ENCODE measurements around the gene RPS15. TPM values are rescaled to one million over a fixed set of nuclear protein-coding genes. Genes with fewer than 3 reads are reported as not detected.

The RPS15 gene
- total RNA-seq, 4 donors from 2014 or later = 1,297 to 2,978 (median 2,171) TPM

DNA sequence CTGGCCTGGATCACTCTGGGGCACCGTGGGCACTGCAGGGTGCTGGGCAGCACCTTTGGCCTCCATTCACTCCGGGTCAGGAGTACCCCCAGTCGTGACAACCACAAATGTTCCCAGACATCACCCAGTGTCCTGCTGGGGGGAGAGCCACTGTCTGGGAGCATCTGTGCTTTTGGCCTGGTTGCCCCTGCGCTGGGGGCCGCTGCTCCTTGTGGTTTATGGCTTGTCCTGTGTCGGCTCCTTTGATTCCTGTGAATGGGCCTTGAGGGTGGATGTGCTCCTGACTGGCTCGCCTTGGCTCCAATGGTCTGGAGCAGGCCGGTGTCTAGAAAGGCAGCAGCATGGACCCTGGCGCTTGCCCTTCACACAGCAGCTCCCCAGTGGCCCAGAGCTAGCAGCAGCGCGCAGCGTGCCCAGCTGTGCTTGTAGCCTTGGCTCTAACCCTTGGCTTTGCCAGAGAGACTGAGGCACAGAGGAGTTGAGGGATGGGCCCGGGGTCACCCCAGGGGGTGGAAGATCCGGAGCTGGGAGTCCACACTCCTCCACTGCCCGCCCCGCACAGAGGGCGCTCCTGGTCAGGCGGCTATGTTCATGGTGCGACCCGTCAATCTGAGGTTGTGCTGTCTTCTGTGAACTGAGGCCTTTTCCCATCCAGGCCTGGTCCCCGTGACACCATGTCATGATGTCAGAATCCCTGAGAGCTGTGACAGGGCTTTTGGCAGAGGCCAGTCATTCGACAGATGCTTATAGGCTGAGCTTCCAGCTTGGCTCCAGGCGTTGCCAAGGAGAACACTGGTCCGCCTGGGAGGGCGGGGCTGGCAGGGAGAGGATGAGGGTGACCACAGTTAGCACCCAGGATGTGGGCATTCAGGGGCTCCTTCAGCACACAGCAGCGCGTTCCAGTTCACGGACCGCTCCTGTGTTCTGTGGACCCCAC lies 26.7 kb upstream of the RPS15 start:
- peak overlapping the region; percentile 17 to 56 (median 48) for H3K27ac ChIP-seq (replicated peaks in 1 of 4)
- peak in 1 of 2 donors; percentile 16 for TF ChIP-seq POLR2AphosphoS5 (IDR thresholded peaks at IDR 0.05)
- TF ChIP-seq, protein P1, sequence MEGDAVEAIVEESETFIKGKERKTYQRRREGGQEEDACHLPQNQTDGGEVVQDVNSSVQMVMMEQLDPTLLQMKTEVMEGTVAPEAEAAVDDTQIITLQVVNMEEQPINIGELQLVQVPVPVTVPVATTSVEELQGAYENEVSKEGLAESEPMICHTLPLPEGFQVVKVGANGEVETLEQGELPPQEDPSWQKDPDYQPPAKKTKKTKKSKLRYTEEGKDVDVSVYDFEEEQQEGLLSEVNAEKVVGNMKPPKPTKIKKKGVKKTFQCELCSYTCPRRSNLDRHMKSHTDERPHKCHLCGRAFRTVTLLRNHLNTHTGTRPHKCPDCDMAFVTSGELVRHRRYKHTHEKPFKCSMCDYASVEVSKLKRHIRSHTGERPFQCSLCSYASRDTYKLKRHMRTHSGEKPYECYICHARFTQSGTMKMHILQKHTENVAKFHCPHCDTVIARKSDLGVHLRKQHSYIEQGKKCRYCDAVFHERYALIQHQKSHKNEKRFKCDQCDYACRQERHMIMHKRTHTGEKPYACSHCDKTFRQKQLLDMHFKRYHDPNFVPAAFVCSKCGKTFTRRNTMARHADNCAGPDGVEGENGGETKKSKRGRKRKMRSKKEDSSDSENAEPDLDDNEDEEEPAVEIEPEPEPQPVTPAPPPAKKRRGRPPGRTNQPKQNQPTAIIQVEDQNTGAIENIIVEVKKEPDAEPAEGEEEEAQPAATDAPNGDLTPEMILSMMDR (IDR thresholded peaks at IDR 0.05) = no peak
- H3K9me3 ChIP-seq = no peaks in the 10 kb centered on the region
- intact Hi-C loops (cut with DNase I) = no loop called here
- peaks cover 67 to 87% (median 79%) of the 10 kb centered on the region in 4 donors for H3K4me1 ChIP-seq
- peaks cover 0 to 21% (median 10%) of the 10 kb centered on the region in 4 donors for H3K36me3 ChIP-seq
- no peaks in the 10 kb centered on the region for H3K27me3 ChIP-seq
- DNase-seq (ENCODE audit: extremely low spot score) = no peak
- 82% methylated on average over 13 of the region's 29 CpGs for WGBS
- H3K4me3 ChIP-seq = peak overlapping the region in 1 of 4 donors; percentile 3

DNA sequence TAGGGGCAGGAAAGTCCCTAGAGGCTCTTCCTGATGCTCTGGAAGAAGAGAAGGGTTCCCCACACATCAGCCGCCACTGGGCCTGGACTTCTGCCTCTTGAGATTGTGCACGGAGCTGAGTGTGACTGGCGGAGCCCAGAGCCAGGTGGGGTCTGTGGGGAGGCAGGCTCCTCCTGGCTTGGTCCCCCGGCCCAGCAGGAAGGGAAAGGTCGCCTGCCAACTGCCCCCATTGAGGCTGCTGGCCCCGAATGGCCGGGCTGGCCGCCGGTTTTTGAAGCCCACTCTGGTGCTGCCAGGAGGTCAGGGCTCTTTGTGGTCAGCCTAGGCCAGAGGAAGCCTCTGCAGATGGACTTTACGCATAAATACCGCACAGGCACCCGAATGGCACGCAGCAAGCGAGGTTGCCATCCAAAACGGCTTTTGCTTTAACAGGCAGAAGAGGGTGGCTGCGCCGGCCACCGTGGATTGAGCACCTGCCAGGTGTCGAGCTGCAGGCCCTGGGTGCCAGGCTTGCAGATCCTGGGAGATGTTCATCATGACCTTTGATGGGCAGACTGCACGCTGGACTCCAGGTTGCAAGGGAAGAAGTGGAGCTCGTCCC lies 25.8 kb upstream of the RPS15 start:
- intact Hi-C loops (cut with DNase I) = no loop called here
- peak overlapping the region in 3 of 4 donors; percentile 17 to 56 (median 51) for H3K27ac ChIP-seq (replicated peaks in 1 of 4)
- H3K9me3 ChIP-seq = no peaks in the 10 kb centered on the region
- H3K4me1 ChIP-seq = peaks cover 74 to 91% (median 84%) of the 10 kb centered on the region in 4 donors
- no peak for DNase-seq (ENCODE audit: extremely low spot score)
- TF ChIP-seq EP300 (IDR thresholded peaks at IDR 0.05) = no peak
- TF ChIP-seq POLR2AphosphoS5 (IDR thresholded peaks at IDR 0.05) = no peak
- no peaks in the 10 kb centered on the region for H3K27me3 ChIP-seq
- H3K36me3 ChIP-seq = peaks cover 0 to 25% (median 14%) of the 10 kb centered on the region in 4 donors
- 75% methylated on average over 13 of the region's 21 CpGs for WGBS
- no peak overlapping the region for H3K4me3 ChIP-seq

DNA sequence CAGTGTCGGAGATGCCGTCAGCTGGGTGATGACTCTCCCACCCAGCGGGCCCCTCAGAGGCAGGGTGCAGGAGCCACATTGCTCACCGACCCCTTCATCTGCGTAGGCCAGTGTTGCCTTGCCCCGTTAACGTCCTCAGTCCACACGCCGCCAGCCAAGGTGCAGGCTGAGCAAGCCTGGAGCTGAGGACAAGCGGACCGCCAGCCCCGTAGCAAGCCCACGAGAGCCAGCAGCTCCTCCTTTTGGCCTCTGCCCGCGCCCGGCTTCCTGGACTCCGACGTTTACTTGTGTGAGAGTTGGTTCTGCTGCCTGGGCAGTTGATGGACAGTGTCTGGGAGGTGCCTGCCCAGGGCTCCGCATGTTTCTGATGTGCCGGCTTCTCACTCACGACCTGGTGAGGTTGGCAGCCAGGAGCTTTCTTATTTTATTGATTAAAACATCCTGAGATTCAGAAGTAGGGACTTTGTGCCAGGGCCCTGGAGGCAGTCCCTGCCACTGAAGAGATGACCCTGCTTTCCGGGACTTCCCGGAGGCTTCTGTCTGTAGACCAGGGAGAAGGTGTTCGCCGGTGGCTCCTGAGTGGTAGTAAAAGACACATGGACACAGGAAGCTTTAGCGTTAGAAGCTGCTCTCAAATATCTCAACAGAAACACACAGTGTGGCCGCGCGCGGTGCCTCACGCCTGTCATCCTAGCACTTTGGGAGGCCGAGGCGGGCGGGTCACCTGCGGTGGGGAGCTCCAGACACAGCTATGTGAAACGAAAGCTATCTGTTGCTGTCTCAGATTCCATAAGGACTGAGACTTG lies 25.0 kb upstream of the RPS15 start:
- TF ChIP-seq POLR2A (IDR thresholded peaks at IDR 0.05; ENCODE audit: low read depth) = no peak
- no peak for TF ChIP-seq EP300 (IDR thresholded peaks at IDR 0.05)
- TF ChIP-seq, protein P1 (IDR thresholded peaks at IDR 0.05) = no peak
- no peak for TF ChIP-seq POLR2AphosphoS5 (IDR thresholded peaks at IDR 0.05)
- no peak overlapping the region for H3K4me3 ChIP-seq
- H3K27me3 ChIP-seq = no peaks in the 10 kb centered on the region
- H3K27ac ChIP-seq (replicated peaks in 1 of 4) = peak overlapping the region in 3 of 4 donors; percentile 7 to 56 (median 51)
- no peaks in the 10 kb centered on the region for H3K9me3 ChIP-seq
- intact Hi-C loops (cut with DNase I) = no loop called here
- peaks cover 82 to 98% (median 92%) of the 10 kb centered on the region in 4 donors for H3K4me1 ChIP-seq
- WGBS = 78% methylated on average over 18 of the region's 36 CpGs
- DNase-seq (ENCODE audit: extremely low spot score) = no peak
- peaks cover 0 to 31% (median 22%) of the 10 kb centered on the region in 4 donors for H3K36me3 ChIP-seq

DNA sequence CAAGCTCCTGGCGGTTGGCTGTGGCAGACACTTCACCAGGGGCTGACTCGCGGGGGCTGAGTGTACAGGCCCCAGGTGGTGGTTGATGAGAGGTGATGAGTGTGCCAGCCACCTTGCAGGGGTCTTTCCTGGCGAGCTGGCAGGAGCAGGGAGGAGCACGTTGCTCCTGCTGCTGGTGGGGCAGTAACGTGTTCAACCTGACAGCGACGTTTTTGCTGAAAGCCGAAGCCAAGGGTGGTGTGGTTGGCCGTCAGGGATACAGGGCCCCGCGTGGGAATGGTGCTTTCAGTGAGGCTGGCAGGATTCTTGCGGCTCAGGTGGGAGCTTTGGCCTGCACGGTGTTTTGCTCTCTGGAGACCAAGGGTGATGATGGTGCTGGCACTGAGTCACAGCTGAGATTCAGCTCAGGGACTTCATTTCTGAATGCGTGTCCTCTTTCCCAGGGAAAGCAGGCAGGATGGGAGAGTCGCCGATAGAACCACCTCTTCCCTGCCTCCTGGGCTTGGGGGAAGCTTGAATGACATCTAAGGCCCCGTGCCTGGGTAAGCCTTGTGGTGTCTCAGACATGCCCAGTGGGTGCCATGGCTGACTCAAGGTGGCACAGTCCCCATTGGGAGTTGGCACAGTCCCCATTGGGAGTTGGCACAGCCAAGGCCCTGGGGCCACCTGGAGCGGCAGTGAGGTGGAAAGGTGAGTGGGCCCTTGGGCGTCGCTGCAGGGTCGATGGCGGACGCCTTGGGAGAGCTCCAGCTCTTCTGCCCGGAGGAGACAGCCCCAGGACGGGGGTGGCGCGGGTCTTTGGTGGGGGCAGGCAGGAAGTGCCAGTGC lies 22.0 kb upstream of the RPS15 start:
- Histone ChIP-seq H3K36me3 (peaks cover 3 to 60% (median 43%) of the 10 kb centered on the region in 4 donors), H3K27me3 (no peaks in the 10 kb centered on the region), H3K4me1 (peaks cover 69 to 78% (median 74%) of the 10 kb centered on the region in 4 donors), H3K4me3 (peak overlapping the region in 3 of 4 donors; percentile 8 to 33 (median 19)), H3K27ac (replicated peaks in 1 of 4) (peak overlapping the region; percentile 72 to 86 (median 78)), H3K9me3 (no peaks in the 10 kb centered on the region)
- 71% methylated on average over 24 of the region's 28 CpGs for WGBS
- intact Hi-C loops (cut with DNase I) = no loop called here
- DNase-seq (ENCODE audit: extremely low spot score) = no peak
- TF ChIP-seq POLR2AphosphoS5 (IDR thresholded peaks at IDR 0.05) (no peak), POLR2A (IDR thresholded peaks at IDR 0.05; ENCODE audit: low read depth) (no peak), EP300 (IDR thresholded peaks at IDR 0.05) (no peak)
- TF ChIP-seq, protein P1 (IDR thresholded peaks at IDR 0.05) = no peak

All from esophagus muscularis mucosa (tissue), 4 donors.